Activated naive CD4-positive, alpha-beta T cell treated with Interleukin-2 at 50 U/mL for 16 hours (primary cell): ENCODE results near the gene TMEM248.
"Not testable (repeated sequence)": the region's sequence is repeated elsewhere in the genome, so short reads cannot be mapped to it uniquely, and the experiment has no call there.

Source experiments
- DNase-seq: peaks from one replicate; pipeline ENCODE4 v3.0.0-alpha.2; 2020

Gene TMEM248

DNA sequence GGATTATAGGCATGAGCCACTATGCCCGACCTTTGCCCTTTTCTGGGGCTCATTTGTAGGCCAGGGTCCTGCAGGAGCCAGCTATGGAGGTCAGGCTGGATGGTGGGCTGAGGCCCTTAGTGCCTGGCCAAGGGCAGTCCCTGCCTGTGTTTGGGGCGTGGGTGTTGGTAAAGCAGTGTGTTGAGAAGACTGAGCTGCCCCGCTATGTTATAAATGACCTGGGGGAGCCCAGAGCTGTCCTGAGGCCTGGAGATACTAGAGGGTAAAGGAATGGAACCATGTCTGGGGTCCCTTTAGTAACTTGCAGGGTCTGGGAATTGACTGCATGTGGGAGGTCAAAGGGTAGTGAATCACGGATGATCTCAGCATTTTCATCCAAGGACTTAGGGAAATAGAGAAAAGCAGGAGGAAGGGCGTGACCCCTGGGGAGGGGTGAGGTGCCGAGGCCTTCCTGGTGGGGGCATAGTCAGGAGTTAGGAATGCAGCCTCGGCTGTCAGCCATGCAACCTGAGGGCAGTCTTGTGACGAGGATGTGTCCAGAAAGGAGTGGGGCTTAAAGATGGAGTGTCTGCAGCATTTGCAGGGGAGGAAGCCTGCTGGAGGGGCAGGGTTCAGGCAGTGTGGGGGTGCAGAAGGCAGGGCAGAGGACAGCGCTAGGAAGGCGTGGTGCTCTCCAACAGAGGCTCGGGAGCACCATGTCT is 31.5 kb downstream of the TMEM248 start:
- no peak for DNase-seq

DNA sequence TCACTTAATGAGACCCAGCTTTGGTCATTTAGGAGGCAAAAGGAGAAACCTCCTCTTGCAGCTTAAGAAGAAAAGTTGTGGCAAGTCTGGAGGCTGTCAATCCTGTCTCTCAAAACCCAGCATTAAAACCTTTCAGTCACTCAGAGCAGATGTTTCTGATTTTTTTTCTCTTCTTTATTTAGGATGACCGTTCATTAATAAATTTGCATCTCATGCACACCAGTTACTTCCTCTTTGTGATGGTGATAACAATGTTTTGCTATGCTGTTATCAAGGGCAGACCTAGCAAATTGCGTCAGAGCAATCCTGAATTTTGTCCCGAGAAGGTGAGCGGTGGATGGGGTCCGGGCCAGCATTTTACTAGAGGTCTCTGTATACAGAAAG is 32.0 kb downstream of the TMEM248 start:
- no peak for DNase-seq

DNA sequence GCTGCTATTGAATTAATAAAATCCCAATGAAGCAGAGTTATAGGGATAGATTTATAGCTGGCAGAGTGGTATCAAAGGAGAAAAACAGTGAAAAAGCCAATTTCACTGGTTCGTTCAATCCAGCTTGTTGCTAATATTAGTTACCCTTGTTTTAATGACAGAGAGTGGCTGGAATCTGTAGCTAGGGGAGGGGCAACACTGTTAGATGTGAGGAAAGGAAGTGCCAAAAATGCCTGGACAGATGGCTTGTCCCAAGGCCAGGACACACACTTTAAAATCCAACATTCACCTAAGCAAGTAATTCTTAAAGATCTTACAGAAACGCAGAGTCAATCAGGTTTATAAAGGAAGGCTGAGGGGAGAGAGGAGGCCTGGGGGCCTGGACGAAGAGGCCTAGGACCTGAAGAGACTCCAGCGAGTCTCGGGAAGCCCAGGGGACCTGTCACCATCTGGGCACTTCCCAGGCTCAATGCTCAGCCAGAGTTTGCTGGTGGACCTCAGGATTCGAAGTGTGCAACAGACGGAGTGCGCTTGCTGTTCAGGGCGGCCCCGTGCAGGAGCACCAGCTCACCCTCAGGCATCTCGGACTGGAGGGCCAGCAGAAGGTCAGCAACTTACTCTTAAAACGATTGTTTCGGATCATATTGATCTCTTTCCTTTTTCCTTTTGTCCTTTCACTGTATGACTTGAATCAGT is 36.7 kb downstream of the TMEM248 start:
- no peak for DNase-seq

DNA sequence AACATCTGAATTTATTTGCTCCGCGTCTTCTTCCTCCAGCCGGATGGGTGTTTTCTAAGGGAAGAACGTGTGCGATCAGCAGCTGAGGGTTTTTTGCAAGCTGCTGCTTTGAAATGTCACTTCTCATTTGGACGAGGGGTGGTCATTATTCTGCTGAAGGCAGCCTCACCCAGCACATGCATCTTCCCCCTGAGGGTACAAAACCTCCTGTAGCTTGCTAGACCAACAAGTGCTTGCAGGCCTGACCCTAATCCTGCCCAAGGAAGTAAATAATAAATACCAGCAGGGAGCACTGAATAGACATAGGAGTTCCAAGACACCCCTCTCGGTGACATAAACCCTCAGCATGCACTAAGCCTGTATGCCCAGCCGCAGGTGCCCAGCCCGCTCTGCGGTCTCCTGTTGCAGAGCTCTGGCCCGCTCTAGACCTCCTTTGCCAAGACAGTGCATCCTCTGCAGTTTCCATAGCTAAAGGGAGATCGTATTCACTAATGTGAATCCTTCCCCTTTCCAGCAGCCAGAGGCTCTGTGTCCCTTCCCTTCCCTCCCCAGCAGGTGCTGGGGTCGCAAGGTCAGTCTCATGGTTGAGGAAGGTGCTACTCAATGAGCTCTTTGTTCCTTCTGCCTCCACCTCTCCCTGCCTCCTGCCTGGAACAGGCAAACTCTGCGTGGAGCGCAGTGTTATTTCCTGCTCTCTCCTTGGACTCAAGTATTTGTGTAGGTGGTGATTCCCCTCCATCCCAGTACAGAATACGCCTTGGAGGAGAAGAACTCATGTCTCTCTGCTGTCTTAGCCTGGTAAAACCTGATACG is 37.7 kb downstream of the TMEM248 start:
- DNase-seq, result no peak

DNA sequence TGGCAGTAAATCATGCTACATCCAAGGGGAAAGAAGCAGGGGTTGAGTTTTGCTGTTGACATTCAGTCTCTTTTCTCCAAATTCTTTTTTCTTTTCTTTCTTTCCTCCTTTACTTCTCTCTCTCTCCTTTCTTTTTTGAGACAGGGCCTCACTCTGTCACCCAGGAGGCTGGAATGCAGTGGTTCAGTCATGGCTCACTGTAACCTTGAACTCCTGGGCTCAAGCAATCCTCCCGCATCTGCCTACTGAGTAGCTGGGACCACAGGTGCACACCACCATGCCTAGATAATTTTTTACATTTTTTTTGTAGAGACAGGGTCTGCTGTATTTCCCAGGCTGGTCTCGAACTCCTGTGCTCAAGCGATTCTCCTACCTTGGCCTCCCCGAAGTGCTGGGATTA is 39.2 kb downstream of the TMEM248 start:
- no peak for DNase-seq

DNA sequence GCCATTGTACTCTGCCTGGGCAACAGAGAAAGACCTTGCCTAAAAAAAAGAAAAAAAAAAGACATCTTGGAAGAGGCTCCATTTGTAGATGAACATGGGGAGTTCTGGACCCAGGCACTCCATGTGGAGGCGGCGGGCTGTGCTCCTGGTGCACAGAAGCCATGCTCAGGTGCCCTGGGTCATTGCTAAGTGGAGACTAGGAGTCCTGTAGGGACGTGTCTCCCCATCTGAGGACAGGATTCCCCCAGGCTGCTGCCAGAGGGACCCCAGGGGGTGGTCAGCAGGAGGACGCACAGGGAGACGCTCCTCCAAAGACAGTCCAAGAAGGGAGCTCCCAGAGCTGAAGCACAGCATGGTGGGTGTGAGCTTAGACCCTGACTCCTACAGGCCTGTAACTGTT is 40.1 kb downstream of the TMEM248 start:
- DNase-seq, result no peak

DNA sequence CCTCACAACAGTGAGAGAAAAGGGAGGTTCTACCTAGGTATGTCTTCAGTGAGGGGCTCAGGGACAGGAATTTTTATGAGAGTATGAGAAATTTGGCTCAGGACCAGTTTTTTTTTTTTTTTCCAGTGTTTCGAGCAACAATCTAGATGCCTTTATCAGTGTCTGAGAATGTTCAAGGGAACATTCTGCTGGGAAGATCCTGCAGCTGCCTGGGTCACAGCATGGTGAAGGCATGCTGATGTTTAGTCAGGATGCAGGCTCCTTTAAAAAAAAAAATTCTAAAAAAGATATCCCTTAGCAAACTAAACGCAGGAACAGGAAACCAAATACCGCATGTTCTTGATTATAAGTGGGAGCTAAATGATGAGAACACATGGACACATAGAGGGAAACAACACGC is 43.4 kb downstream of the TMEM248 start:
- no peak for DNase-seq

DNA sequence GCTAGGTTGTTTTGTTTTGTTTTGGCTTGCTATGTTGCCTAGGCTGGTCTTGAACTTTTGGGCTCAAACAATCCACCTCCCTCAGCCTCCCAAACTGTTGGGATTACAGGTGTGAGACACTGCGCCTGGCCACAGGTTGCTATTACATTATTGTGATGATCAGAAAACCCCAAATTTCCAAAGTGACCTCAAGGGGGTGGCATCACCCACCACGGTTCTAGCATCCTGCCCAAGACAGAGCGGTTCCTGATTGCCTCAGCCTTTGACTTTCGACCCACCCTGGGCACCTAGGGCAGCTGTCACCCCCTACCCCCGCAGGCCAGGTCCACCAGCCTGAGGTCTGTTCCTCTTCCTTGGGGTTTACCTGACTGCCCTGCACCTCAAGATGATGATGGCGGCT is 46.0 kb downstream of the TMEM248 start:
- DNase-seq, result no peak

DNA sequence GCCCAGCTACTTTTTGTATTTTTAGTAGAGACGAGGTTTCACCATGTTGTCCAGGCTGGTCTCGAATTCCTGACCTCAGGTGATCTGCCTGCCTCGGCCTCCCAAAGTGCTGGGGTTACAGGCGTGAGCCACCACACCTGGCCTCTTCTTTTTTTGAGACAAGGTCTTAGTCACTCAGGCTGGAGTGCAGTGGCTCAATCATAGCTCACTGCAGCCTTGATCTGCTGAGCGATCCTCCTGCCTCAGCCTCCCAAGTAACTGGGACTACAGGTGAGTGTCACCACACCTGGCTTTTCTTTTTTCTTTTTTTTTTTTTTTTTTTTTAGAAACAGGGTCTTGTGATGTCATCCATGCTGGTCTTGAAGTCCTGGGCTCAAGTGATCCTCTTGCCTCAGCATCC is 48.0 kb downstream of the TMEM248 start:
- DNase-seq, result not testable (repeated sequence)

DNA sequence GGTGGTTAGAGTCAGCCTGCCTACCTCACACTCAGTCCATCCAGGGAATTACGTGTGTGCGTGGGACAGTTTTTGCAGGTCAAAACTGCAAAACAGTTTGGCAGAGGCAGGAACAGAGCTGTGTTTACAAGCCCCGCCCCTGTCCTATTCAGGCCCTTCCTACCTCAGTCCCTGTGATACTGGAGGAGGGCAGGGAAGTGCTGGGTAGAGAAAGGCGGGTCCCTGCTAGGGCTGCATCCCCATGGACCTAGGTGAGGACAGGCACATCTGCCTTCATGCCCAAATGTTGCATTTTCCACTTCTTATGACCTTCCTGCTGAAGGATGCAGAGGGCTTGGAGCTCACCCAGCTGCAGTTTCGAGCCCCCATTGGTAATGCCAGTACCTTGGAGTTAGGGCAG is 49.3 kb downstream of the TMEM248 start:
- DNase-seq, result no peak

DNA sequence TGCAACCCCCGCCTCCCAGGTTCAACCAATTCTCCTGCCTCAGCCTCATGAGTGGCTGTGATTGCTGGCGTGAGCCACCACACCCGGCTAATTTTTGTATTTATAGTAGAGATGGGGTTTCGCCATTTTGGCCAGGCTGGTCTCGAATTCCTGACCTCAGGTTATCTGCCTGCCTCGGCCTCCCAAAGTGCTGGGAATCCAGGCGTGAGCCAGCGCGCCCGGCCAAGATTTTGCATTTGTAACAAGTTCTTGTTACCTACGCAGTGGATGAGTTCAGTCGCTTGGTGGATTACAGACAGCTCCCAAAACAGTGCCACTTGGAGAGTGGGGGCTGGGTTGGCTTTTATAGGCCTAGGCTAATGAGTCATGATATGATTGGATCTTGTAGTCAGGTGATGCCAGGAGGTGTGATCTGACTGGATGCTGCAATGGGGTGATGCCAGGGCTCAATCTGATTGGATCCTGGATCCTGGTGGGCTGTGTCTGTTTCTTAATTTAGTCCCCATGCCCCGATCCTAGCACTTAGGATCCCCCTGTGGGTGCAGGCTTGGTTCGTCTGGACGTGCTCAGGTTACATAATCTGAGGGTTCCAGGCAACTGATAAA is 54.1 kb downstream of the TMEM248 start:
- no peak for DNase-seq

DNA sequence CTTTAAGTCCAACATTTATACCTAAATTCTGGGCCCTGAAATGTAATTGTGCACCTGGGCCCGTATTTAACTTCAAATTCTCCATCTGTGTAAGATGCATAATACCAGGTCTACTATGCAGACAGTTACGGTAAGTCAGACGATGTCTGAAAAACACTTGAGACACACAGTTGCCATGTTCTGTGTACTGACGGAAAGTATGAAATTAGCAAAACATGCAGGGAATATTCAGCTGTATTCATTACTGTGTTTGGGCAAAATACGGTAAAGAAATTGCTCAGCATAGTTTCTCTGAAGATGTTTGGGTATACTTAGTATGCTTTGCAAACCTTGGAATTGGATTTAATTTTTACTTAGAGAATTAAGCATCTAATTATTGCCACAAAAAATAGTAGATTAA is 57.3 kb downstream of the TMEM248 start:
- not testable (repeated sequence) for DNase-seq

DNA sequence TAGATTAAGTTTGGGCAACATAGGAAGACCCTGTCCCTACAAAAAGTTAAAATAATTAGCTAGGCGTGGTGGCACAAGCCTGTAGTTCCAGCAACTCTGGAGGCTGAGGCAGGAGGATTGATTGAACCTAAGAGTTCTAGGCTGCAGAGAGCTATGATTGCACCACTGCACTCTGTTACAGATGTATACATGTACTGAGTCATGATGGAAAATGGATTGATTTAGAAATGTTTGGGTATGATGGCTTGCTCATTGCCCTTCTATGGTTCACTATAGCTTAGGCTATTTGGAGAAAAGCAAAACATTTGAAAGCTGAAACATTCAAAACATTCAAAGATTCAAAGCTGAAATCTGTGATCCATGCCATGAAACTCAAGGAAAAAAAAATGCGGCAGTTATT is 58.0 kb downstream of the TMEM248 start:
- DNase-seq, result not testable (repeated sequence)

DNA sequence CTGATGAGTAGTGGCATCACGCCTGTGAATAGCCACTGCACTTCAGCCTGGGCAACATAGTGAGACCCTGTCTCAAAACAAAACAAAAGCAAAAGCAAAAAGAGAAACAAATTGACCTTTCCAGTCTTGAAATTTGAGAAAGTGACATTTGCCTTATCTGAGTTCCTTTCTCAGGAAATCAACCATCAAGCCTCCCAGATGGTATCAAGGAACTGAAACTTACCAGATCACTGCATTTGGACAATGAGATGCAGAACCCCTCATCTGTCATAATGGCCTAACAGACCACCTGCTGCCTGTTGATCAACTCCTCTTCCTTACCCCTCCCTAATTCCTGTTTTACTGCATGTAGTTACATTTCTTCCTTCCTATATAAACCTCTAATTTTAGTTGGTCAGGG is 59.3 kb downstream of the TMEM248 start:
- not testable (repeated sequence) for DNase-seq

DNA sequence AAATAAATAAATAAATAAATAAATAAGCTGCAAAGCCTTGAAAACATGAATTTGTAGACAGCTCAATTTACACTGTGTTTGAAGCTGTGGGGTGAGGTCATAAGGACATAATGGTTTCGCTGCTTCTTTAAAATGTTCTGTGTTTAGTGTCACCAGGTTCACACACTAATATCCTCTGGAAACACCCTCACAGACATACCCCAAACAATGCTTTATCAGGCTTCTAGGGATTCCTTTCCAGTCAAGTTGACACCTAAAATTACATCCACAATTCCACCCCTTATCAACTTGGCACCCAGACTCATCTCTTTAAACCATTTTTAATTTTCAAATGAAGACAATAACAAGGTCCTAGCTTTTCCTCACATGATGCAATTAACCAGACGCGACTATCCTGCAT is 68.5 kb downstream of the TMEM248 start:
- not testable (repeated sequence) for DNase-seq

DNA sequence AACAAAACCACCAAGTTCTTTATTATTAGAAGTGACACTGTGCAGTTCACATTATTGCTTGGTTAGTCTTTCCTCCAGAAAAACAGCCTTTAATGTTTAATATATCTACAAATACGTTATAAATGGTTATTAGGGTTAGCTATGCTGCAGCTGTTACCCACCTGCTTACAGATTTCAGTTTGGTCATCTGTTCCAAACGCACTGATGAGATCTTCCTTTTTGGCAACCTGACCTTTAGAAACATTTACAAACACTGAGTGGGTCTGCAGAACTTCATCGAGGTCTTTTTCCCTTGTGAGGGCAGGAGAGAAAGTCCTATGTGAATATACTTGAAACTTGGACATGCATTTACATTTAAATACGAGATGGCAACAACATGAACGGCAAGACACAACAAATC is 73.0 kb downstream of the TMEM248 start:
- not testable (repeated sequence) for DNase-seq

DNA sequence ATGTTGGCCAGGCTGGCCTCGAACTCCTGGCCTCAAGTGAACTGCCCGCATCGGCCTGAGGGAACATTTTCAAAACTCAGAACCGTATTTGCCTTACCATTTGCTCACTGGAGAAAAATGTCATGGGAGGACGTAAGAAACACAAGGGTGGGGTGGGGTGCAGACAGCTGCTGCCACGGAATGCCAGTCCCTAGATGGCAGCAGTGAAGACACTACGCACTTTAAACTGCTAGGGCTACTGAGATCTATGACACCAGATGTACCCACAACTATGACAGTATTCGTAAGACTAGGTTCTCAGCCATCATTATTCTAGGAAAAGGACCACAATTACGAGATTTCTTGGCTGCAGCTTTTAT is 73.6 kb downstream of the TMEM248 start:
- DNase-seq, result peak; percentile 53

DNA sequence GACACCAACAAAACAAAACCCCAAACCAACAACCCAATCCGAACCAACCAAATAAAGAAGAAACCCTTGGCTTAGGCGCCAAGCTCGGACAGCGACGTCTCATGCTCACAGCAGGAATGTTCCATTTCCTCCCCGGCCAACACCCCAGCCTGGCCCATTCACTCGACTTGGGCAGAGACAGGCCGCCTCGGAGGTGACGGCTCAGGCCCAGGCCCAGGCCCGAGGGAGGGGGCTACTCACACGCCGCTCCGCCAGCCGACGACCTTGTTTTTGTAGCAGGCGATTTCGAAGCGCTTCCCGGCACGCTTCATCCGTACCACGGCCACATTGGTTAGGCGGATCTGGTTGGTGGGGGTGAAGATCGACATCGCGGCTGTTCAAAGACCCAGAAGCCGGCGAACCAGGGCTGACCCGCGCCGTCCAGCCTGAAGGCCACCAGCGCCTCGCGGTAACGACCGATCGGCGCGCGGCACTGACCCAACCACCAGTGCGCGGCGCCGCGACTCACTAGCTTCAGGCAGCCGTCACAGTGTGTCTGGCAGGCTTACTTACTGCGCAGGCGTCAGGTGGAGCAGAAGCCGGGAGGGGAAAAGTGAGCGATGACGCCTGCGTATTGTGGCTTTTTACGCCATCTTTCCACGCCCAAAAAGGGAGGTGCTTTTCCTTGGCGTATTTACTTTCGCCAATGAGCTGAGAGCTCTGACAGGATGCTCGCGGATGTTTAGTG is 74.2 kb downstream of the TMEM248 start, which contains the start of gene SBDS:
Gene SBDS, minus strand, starts transcription at position 537 of the 727 bp plus-strand sequence. Its CDS starts 169 bp downstream, at position 368.
- peak; percentile 95 for DNase-seq

DNA sequence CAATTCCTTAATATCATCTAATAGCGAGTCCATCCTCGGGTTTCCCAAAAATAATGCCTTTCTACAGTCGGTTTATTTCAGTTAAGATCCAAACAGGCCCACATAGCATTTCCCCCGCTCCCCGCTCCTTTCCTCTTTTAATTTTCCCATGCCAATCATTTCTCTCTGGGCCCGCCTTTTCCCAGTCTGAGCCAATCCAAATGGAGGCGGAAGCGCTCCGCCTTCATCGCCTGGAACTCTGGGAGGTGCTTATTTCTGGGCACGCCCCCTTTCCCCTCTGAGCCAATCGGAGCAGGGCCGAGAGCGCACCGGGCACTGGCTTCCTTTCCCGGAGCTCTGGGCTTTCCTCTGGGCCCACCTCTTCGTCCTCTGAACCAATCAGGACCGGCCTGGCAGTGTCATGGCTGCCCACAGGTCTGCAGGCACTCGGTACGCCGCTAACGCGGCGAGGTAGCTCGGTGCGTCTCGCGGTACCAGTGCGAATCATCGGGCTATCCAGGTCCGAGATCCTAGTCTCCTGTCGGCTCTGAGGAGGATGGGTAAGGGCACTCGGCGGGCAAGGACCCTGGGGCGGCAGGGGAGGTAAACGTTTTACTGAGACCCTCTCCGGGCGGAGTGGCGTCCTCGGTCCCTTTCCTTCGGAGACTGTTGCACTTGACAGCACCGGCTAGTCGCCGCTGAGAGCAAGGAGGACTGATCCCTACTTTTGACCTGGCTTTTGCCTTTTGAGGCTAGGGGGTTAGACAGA is 75.6 kb downstream of the TMEM248 start, which contains the start of gene TYW1:
Gene TYW1, plus strand, starts transcription at position 390 of the 748 bp plus-strand sequence. Its CDS starts 146 bp downstream, at position 536.
- peak; percentile 99 for DNase-seq

DNA sequence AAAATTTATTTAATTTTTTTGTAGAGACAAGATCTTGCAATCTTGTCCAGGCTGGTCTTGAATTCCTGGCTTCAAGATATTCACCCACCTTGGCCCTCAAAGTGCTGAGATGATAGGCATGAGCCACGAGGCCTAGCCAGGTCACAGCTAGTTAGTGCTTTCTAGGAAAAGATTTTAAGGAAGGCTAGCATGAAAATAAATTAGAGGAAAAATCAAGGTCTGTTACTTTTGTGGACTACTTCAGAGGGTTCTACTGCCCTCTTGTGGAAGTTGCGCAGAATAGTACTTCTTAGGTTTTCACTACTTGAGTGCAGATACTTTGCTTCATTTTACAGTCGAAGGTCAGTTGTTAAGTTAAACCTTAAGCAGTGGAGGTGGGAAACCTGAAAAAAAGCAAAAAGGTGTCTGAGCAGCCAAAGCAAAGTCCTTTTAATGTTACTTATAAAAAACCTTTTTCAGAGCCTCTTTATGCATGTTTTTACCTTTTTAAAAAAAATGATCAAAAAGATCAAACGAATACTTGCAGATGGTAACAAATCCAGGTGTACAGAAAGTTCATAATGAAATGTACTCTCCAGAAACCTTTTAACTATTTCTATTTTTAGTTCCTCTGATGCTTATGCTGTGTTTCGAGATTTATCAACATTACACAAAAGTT is 79.7 kb downstream of the TMEM248 start:
- not testable (repeated sequence) for DNase-seq

DNA sequence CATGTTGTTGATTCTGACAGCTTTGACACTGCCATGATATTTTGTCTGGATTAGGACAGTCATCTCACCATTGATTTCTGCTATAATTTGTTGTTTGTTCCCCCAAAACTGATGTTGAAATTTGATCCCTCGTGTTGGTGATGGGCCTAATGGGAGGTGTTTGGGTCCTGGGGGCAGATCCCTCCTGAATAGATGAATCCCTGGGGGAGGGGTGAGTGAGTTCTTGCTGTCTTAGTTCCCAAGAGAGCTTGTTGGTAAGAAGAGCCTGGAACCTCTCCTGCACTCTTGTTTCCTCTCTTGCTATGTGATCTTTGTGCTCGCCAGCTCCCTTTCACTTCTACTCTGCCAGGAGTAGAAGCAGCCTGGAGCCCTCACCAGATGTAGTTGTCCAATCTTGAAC is 83.1 kb downstream of the TMEM248 start:
- DNase-seq, result not testable (repeated sequence)
